ENCODE data around the gene DDX17. TPM values are rescaled to one million over a fixed set of nuclear protein-coding genes. Genes with fewer than 3 reads are reported as not detected.

DDX17 gene
- polyA plus RNA-seq, 1 donor from 2014 or later = 996 TPM

GRCh38 chr22:38453066-38453672, 52.9 kb downstream of the DDX17 start:
- no peaks in the 10 kb centered on the region for H3K36me3 ChIP-seq (ENCODE audit: insufficient read depth, low read length)
- no peaks in the 10 kb centered on the region for H4K20me1 ChIP-seq (ENCODE audit: insufficient read depth)
- peaks cover 12% of the 10 kb centered on the region for H3K27me3 ChIP-seq (ENCODE audit: insufficient read depth, low read depth, low read length)
- TF ChIP-seq EP300 (conservative IDR thresholded peaks at IDR 0.05; ENCODE audit: poor library complexity, severe bottlenecking) = no peak
- TF ChIP-seq REST (IDR thresholded peaks at IDR 0.05; ENCODE audit: borderline replicate concordance) = no peak
- no peak for TF ChIP-seq TAF1 (IDR thresholded peaks at IDR 0.05; ENCODE audit: low read depth)
- TF ChIP-seq POLR2AphosphoS5 (IDR thresholded peaks at IDR 0.05) = no peak
- TF ChIP-seq EZH2 (IDR thresholded peaks at IDR 0.05; ENCODE audit: borderline replicate concordance, insufficient read depth, low read length, poor library complexity, severe bottlenecking) = no peak
- TF ChIP-seq RAD21 (conservative IDR thresholded peaks at IDR 0.05) = no peak
- no peak for TF ChIP-seq CTCF (IDR thresholded peaks at IDR 0.05; ENCODE audit: poor library complexity, severe bottlenecking)
- TF ChIP-seq SMC3 (conservative IDR thresholded peaks at IDR 0.05; ENCODE audit: poor library complexity) = no peak
- no peak overlapping the region for H3K4me3 ChIP-seq (ENCODE audit: low read length)
- no peak overlapping the region for H3K27ac ChIP-seq (ENCODE audit: low read length)
- no peaks in the 10 kb centered on the region for H3K9me3 ChIP-seq (ENCODE audit: low read length)
- H3K9me2 ChIP-seq (ENCODE audit: insufficient read depth, low read length) = no peaks in the 10 kb centered on the region
- no peak overlapping the region for H2AFZ ChIP-seq (ENCODE audit: low read depth, low read length)
- H3F3A ChIP-seq (ENCODE audit: insufficient read depth, low read length, poor library complexity, severe bottlenecking) = no peaks in the 10 kb centered on the region
- H3K9ac ChIP-seq (ENCODE audit: low read length) = no peak overlapping the region
- H3K4me2 ChIP-seq (ENCODE audit: low read length) = no peak overlapping the region
- H3K79me2 ChIP-seq (replicated peaks; ENCODE audit: insufficient read depth, low read length) = no peaks in the 10 kb centered on the region

GRCh38 chr22:38452373-38453065, 53.6 kb downstream of the DDX17 start:
- Histone ChIP-seq H3K36me3 (ENCODE audit: insufficient read depth, low read length) (no peaks in the 10 kb centered on the region), H3K9me3 (ENCODE audit: low read length) (no peaks in the 10 kb centered on the region), H3K27me3 (ENCODE audit: insufficient read depth, low read depth, low read length) (peaks cover 12% of the 10 kb centered on the region), H4K20me1 (ENCODE audit: insufficient read depth) (no peaks in the 10 kb centered on the region), H3K27ac (ENCODE audit: low read length) (no peak overlapping the region), H3K4me2 (ENCODE audit: low read length) (no peak overlapping the region), H3K4me3 (ENCODE audit: low read length) (no peak overlapping the region), H3K79me2 (replicated peaks; ENCODE audit: insufficient read depth, low read length) (no peaks in the 10 kb centered on the region), H3K9me2 (ENCODE audit: insufficient read depth, low read length) (no peaks in the 10 kb centered on the region), H3F3A (ENCODE audit: insufficient read depth, low read length, poor library complexity, severe bottlenecking) (no peaks in the 10 kb centered on the region), H2AFZ (ENCODE audit: low read depth, low read length) (no peak overlapping the region), H3K9ac (ENCODE audit: low read length) (no peak overlapping the region)
- no peak for TF ChIP-seq SMC3 (conservative IDR thresholded peaks at IDR 0.05; ENCODE audit: poor library complexity)

Measured in neural cell (in vitro differentiated cells).